ENCODE measurements around the gene MOSMO.
"Not testable (repeated sequence)": the region's sequence is repeated elsewhere in the genome, so short reads cannot be mapped to it uniquely, and the experiment has no call there.

Gene MOSMO

DNA sequence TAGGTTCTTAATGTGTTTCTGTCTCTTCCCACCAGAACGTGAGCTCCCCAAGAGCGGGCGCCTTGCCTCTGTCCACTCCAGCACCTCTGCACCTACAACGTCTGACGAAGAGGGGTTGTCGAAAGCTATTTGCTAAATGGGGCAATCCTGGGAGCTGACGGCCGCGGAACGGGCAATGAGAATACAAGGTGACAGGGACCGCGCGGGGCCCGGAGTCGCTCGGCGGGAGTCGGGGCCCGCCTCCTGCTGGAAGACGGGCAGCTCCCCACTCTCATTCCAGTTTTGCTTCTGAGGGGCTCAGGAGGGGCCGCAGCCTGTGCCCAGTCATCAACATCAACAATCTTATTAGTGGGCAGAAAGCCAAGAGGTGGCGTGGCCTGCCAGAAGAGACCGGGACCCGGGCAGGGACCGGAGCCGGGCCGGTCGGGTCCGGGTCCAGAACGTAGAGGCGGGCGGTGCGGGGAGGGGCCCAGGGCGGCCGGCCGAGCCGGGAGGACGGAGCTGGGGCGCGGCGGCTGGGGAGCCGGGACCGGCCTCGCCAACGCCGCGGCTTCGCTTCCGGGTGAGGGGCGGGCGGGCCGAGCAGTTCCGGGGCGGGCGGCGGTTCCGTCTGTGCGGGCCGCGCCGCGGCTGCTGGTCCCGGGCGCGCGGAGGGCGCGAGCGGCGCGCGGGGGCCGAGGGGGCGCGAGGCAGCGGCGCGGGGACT, at the start of gene MOSMO:
MOSMO (plus strand) TSS at position 603 of the 706 bp plus-strand sequence. CDS start 191 bp downstream, outside the sequence.
- DNase-seq: peak; percentile 76

DNA sequence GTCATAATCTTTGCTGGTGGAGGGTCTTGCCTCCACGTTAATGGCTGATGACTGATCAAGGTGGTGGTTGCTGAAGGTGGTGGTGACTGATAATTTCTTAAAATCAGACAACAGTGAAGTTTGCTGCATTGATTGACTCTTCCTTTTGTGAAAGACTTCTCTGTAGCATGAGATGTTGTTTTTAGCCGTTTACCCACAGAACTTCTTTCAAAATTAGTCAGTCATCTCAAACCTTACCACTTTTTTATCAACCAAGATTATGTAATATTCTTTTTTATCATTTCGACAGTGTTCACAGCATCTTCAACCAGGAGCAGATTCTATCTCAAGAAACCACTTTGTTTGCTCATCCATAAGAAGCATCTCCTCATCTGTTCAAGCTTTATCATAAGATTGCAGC, 48.9 kb upstream of the MOSMO start:
- no peak for DNase-seq

DNA sequence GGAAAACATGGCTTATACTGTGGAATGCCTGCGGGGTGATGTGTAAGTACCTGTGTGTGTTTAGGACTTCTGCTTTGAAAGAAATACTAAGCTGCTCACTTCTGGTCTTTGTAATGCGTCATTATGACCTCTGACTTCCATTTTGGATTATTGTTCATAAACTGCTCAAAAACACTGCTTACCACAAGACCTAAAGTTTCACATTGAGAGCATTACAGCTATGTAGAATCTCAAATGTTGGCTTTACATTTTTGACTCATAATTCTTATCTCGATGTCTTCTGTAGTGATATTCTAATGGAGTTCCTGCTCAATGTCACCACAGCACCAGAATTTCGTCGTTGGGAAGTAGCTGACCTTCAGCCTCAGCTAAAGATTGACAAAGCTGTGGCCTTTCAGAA, 45.4 kb upstream of the MOSMO start:
- no peak for DNase-seq

DNA sequence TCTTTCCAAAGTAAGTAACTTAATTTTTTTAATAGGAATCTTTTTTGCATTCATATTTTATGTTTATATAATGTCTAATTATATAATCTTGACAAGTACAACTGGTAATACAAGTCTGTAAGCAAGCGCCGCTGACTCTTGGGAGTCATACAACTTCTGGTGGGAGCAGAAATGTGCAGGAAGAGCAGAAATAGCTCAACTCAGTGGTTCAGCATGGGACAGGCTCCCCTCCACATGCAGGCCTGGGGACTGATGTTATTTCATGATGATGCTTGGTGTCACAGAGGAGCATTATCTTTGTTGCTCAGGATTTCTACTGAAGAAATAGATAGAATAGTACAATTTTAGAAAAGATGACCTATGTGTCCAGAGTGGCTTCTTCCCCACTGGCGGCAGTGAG, 44.0 kb upstream of the MOSMO start:
- no peak for DNase-seq

DNA sequence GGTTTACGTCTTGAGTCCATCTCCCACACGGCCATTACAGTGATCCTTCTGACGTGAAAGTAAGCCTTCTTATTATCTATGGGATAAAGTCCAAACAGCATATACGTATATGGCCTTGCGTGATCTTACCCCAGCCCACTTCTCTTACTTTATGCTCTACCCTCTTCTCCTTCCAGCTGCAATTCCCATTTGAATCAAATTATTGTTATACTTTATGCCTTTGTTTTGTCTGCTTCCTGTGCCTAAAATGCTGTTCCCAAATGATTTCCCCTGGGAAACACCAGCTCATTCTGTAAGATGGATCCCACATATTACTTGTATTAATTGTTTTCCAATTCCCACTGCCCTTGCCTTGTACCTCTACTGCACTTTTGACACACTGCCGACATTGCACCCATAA, 43.6 kb upstream of the MOSMO start:
- no peak for DNase-seq

DNA sequence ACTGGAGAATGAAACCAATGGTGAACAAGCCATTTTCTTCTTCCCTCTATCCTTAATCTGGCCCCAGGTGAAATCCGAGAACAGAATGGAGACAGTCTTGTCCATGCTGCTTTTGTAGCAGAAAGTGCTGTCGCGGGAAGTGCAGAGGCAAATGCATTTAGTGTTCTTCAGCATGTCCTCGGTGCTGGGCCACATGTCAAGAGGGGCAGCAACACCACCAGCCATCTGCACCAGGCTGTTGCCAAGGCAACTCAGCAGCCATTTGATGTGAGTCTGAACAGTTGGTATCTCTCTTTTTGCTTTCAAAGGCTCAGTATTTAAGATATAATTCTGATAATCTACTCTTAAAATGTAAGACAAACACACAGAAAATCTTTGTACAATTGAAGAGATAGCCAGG, 36.1 kb upstream of the MOSMO start:
- no peak for DNase-seq

DNA sequence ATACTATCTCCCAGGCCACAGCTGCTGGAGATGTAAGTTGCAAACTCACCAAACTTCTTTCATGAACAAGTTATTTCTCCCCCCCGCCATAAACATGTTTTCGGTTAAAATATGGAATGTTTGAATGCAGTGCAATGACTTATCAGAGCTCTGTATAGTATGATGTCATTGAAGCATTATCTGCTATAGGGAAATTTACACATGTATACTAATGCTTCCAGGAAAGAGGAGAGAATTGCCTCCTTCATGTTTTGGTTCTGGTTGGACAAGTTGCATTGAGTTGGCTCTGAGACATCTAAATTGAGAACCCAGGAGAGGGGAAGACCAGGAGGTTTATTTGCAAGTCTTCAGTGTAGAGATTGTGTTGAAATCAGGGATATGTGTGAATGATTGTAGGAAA, 34.0 kb upstream of the MOSMO start:
- no peak for DNase-seq

DNA sequence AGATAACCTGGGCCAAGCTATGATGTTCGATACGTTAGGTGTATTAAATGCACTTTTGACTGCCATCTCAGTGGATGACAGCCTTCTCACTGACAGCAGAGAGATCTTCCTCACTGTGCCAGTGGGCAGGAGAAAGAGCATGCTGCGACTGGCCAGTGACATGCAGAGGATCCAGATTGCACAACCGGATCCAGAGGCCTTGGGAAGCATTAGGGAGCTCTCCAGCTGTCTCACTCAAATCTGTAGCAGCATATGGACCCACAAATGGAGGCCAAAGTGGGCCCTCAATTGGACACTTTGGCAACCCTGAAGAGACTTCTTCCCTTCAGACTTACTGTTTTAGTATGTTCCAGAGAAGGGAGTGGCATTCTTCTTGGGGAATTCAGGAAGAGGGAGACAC, 27.9 kb upstream of the MOSMO start:
- DNase-seq: no peak

DNA sequence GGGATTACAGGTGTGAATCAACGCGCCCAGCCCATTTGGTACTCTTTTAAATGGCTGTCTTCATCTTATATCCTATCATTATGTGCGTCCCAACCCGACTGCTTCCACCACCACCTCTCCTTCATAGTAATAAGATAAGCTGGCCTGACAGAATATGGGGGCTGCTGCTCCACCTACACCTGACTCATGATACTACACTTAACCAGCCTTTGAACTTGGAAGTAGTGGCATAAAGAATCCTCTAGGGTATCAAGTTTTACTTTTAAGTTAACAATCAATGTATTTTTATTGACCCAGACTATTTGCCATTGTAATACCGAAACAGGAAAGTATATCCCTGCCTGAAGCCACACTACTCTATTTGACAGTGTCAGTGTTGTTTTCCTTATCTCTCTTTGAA, 25.8 kb upstream of the MOSMO start:
- no peak for DNase-seq

DNA sequence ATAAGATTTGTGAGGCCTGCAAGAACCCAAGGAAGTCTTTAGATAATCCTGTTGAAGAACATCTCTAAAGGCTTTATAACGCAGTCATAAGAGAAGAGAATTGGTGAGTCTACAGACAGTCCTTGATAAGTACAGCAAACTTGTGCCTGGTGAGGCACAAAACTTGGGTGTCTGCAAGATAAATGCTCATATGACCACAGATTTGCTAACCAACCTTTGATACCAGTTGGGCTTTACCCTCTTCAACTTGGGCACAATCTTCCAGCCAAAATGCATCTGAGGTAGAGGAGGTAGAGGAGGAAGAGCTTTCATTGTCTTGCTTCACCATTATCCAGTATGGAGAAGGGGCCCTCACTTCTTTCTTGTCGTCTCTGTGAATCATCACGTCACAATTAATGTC, 23.8 kb upstream of the MOSMO start:
- DNase-seq: no peak

DNA sequence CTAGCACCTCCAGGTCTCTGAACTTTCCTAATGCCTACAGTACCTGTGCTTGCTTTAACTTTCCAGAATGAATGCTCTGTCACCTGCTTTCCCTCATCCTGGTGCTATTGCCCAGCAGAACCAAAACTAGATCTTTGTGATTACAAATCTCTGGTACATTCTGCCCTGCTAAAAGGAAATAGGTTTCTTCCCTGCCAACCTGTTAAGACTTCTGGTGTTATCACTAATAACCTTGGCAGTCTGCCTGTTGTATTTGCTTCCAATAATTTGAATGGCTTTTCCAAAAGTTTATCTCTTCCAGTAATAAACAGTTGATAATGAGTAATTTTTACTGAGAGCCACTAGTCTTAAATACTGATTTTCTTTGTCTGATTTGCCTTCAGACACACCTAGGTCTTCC, 22.4 kb upstream of the MOSMO start:
- no peak for DNase-seq

DNA sequence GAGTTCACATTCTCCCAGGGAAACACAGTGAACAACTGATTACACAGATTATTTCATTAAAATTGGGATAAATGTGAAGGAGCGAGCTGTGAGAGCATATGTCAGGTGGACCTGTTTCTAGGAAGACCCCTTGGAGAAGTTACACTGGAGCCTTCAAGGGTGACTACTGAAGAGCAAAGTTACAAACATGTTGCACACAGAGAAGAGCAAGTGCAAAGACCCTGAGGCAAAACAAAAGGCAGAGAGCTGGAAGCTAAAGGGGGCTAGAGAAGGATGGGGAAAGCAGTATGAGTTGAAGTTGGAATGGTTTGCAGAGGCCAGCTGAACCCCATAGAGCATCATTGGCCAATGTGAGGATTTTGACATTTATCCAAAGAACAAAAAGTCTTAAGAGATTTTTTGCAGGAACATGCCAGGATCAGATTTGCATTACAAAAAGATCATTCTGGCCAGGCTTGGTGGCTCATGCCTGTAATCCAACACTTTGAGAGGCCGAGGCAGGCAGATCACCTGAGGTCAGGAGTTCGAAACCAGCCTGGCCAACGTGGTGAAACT, 21.1 kb upstream of the MOSMO start:
- no peak for DNase-seq

DNA sequence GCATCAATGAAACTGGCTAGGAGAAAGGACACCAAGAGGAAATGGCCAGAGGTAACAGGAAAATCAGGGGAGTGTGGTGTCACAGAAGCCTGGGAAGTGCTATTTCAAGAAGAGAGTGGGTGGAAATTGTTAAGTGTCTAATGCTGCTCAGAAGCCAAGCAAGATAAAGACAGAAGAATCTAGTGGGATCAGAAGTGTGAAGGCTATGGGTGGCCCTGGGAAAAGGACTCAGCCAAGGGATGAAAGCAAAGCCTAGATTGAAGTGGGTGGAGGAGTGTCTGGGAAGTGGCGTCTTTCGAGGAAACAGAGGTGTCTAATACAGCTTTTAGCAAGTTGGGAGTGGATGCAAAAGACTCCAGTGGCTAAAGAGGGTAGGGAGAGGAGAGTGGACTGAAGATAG, 20.4 kb upstream of the MOSMO start:
- DNase-seq: no peak

DNA sequence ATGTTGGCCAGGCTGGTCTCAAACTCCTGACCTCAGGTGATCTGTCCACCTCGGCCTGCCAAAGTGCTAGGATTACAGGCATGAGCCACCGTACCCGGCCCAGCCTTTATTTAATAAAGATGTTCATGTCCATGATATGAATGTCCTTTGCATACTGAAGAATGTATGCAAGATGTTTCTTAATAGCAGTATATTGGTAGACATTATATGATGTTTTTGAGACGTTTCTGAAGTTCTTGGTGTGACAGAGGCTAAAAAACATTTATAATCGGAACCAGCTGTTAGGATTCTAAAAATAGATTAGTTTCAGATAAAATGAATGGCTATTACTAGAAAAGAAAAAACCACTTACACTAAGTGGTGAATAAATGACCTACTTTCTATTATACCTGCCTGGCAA, 18.8 kb upstream of the MOSMO start:
- no peak for DNase-seq

DNA sequence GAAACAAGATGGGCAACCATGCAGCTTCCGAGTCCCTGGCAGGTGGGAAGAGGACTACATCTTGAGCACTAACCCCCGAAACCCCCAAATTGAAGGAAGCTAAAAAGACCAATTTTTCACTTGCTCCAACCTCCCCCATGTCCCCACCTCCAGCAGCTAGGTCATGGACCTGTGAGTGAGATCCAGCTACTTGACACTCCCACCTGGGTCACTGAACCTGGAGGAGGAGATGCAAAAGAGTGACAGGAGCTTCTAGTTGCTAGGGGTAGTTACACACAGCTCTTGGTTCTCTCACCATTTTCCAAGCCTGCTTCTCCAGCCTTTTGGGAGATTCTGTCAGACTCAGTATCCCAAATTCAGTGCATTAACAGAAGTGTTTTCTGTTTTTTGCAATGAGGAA, 18.2 kb upstream of the MOSMO start:
- DNase-seq: no peak

DNA sequence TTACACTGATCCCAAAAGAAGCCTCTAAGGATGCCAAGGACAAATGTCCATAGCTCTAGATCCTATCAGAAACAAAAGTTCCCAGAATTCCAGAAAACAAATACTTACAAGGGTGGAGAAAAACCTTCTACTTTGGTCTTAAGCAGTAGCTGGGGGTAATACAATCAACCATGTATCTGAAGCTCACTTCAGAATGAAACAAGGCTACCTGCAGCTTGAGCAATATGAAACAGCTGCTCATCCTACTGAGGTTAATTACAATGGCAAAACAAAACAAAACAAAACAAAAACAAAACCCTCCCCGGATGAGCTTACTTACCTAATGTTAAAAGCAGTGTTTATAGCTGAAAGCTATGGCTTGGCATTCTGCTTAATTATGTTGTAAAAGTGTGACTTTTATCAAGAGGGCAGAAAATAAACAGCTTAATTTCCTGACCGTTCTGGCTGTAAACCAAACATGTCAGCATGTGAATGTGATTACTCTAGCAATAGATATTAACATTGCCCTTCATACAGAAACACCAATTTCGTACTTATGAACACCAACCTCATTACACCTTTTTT, 17.4 kb upstream of the MOSMO start:
- no peak for DNase-seq

DNA sequence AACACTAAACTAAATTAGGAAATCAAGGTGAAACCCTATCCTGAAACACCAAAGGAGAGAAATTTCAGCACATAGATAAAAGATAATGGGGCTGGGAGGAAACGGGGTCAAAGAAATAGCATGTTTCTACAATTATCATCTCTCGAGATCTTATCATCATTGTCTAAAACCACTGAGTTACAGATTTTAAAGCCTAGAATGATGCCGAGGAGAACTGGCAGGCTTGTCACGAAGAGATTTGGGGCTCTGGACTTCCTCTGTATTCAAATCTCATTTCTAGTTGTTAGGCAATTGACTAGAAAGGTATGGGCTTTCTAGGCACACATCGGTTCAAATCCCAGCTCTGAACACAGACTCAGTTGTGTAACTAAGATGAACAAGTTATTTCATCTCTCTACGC, 16.3 kb upstream of the MOSMO start:
- no peak for DNase-seq

DNA sequence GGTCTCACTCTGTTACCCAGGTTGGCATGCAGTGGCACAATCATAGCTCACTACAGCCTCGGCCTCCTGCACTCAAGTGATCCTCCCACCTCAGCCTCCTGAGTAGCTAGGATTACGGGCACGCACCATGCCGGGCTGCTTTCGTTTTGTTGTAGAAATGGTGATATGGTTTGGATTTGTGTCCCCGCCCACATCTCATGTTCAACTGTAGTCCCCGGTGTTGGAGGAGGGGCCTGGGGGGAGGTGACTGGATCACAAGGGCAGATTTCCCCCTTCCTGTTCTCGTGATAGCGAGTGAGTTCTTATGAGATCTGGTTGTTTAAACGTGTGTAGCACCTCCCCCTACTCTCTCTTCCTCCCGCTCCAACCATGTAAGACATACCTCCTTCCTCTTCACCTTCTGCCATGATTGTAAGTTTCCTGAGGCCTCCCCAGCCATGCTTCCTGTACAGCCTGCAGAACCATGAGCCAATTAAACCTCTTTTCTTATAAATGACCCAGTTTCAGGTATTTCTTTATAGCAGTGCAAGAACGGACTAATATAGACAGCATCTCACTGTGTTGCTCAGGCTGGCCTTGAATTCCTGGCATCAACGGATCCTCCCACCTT, 12.9 kb upstream of the MOSMO start:
- no peak for DNase-seq

DNA sequence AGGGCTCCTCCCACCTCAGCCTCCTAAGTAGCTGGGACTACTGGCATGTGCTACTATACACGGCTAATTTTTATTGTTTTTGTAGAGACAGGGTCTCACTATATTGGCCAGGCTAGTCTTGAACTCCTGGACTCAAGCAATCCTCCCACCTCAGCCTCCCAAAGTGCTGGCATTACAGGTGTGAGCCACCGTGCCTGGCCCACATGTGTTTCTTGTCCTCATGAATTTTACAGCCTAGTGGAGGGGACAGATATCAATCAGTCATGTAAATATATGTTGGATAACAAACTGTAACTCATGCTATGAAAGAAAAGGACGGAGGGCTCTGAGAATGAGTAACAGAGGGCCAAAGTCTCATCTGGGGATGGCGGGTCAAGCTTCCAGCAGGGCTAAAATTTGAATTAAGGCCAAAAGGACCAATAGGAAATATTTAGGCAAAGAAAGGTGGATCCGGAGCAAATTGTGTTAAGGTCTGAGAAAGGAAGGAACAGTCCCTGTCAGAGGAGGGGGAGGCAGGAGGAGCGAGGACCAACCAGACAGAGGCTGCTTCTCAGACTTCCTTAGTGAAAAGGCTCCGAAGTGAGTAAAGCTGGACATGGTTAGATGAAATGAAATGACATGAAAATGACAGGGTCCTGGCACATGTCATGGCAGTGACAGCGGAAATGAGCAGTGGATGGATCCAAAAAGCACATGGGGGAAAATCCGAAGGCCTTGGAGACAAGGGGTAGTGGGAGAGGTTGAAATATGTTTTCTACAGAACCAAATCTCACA, 10.8 kb upstream of the MOSMO start:
- no peak for DNase-seq

DNA sequence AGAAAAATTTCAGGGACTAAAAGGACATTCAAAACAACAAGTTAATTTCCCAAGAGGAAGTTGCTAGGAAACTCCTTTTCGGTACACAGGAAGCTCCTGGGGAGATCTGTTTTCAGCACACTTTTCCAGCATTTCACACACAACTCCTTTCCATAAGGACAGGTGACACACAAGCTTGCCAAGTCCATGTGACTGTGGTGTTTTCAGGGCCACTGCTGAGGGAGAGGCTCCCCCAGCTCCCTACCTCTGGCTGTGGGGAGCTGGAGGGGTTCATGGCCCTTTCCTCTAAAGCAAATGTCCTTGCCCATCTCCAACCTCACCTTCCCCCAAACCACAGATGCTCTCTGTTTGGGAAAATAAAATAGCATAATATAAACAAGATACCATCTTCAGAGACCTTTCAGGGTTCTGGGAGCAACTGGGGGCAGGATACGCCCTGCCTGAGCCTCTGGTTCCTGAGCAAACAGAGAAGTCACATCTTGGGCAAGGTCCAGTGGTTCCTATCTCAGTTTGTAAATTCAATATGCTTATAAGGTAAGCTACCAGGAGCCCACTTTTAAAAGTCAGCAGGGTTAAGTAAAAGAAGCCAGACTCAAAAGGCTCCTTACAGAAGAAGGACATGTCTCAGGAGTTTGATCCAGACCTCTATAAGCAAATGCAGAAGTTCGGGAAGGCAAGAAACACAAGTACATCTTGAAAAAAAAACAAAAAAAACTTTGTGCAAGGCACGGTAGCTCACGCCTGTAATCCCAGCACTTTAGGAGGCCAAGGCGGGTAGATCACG, 10.0 kb upstream of the MOSMO start:
- DNase-seq: no peak

DNA sequence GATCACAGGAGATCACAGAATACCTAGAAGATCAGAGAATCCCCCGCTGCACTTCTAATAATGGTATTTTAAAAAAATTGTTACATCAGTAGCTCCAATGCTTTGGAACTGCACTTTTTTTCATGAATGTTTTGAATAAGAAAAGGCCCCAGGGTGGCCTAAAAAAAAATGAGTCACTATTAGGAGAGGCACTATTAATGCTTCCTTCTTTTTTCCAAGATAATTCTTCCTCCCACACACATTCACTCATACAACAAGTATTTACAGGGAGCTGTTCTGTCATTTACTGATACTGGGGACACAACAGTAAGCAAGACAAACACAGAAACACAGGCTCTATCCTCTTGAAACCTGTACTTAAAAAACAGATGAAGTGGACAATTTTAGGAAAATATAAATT, 6.3 kb upstream of the MOSMO start:
- DNase-seq: no peak

DNA sequence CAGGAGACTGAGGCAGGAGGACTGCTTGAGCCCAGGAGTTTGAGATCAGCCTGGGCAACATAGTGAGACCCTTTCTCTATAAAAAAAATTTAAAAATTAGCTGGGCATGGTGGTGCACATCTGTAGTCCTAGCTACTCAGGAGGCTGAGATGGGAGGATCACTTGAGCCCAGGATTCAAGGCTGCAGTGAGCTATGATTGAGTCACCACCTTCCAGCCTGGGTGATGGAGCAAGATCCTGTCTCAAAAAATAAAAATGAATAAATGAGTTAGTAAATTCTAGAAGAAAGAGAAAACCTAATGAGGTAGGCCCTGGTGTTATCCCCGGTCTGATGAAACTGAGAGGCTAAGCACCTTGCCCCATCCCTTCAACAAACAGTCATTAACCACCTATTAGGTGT, 5.9 kb upstream of the MOSMO start:
- not testable (repeated sequence) for DNase-seq

DNA sequence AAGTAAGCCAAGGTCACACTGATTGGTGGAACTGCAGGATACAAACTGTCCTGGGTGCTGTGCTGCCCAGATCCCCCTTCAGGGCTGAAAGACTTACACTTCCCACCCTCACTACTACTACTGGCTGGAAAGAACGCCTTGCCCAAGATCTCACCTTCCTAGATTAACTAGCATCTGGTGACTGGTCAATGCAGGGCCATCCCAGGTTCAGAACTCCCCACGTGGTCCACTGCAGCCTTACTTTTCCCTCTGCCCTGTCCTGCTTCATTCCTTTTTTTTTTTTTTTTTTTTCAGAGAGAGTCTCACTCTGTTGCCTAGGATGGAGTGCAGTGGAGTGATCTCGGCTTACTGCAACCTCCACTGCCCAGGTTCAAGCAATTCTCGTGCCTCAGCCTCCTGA, 4.7 kb upstream of the MOSMO start:
- DNase-seq: no peak

All from activated CD4-positive, CD25-positive, alpha-beta regulatory T cell treated with anti-CD3 and anti-CD28 coated beads, Interleukin-2, amount 50 U/mL, for 72 hours (primary cell).